Renal cortex interstitium (tissue), 11 donors: ENCODE measurements around the gene UBE2L3. TPM values are rescaled to one million over a fixed set of nuclear protein-coding genes. Genes with fewer than 3 reads are reported as not detected.

Experiments
- DNase-seq, 11 donors: peaks; one replicate each; pipeline ENCODE4 v3.0.0-alpha.2; 2013; ENCODE audit warnings: low read depth in 9 of 11, low spot score in 4 of 11; ENCODE audit errors: extremely low read depth in 1 of 11
- polyA plus RNA-seq, 3 donors: library from polyadenylated mRNA; unstranded; fragments of 120-200 nt; gene quantifications; one replicate each; pipeline ENCODE4 v1.2.1, GENCODE V29; 2013; ENCODE audit not compliant: insufficient read length in 3 of 3

The UBE2L3 gene
- polyA plus RNA-seq, 3 donors: 51.4 to 56.3 (median 55.9) TPM

GRCh38 chr22:21621025-21621424 is 53.5 kb downstream of the UBE2L3 start:
- DNase-seq: no peak

- DNase-seq: no peak
These were observed 54.8 kb downstream of the UBE2L3 start for GRCh38 chr22:21622011-21622918.

GRCh38 chr22:21622919-21623647 is 55.6 kb downstream of the UBE2L3 start:
- no peak for DNase-seq

GRCh38 chr22:21623648-21623970 is 56.1 kb downstream of the UBE2L3 start:
- no peak for DNase-seq

GRCh38 chr22:21624120-21624879 is 56.8 kb downstream of the UBE2L3 start:
- no peak for DNase-seq

GRCh38 chr22:21624880-21625791 is 57.6 kb downstream of the UBE2L3 start:
- no peak for DNase-seq

- no peak for DNase-seq
These were observed 58.7 kb downstream of the UBE2L3 start for GRCh38 chr22:21626073-21626734.

GRCh38 chr22:21626735-21627469 is 59.4 kb downstream of the UBE2L3 start:
- DNase-seq: no peak

GRCh38 chr22:21628386-21629254 is 61.1 kb downstream of the UBE2L3 start:
- no peak for DNase-seq

- peak in 10 of 11 donors; percentile 69 to 90 (median 87) for DNase-seq
These were observed 62.0 kb downstream of the UBE2L3 start, which contains the start of gene YDJC for GRCh38 chr22:21629255-21630149. TSS of gene YDJC (minus strand) at chr22:21630022. CDS start at chr22:21630014, 8 bp downstream.

- no peak for DNase-seq
These were observed 63.5 kb downstream of the UBE2L3 start for GRCh38 chr22:21631025-21631424.

GRCh38 chr22:21632237-21632895 is 64.9 kb downstream of the UBE2L3 start, which contains the start of gene CCDC116:
TSS of gene CCDC116 (plus strand) at chr22:21632760. CDS start at chr22:21633182, 422 bp downstream.
- no peak for DNase-seq

- DNase-seq: no peak
These were observed 65.4 kb downstream of the UBE2L3 start for GRCh38 chr22:21632931-21633330.

- DNase-seq: no peak
These were observed 66.0 kb downstream of the UBE2L3 start for GRCh38 chr22:21633481-21633880.

- no peak for DNase-seq
These were observed 66.6 kb downstream of the UBE2L3 start for GRCh38 chr22:21634081-21634480.
